Osteoblast (primary cell): ENCODE measurements around the gene PLEKHH1. TPM values are rescaled to one million over a fixed set of nuclear protein-coding genes. Genes with fewer than 3 reads are reported as not detected.

Source experiments
- DNase-seq: peaks from one replicate; pipeline ENCODE4 v3.0.0; 2011; ENCODE audit warnings: low spot score, mixed read lengths; ENCODE audit not compliant: insufficient read length; ENCODE audit errors: missing footprints
- H2AFZ ChIP-seq: 2 replicates; pipeline ENCODE4 v1.6.0; 2011; ENCODE audit warnings: mild to moderate bottlenecking, low read length
- H3K27ac ChIP-seq: 2 replicates; pipeline ENCODE4 v1.5.1; 2011; ENCODE audit warnings: mild to moderate bottlenecking, low read depth, low read length, moderate library complexity
- H3K27me3 ChIP-seq: 2 replicates; pipeline ENCODE4 v1.6.0; 2012; ENCODE audit warnings: mild to moderate bottlenecking, control low read depth, inconsistent platforms, low read length, moderate library complexity; ENCODE audit not compliant: insufficient read depth
- H3K36me3 ChIP-seq: 2 replicates; pipeline ENCODE4 v1.5.1; 2011; ENCODE audit warnings: mild to moderate bottlenecking, low read length, control low read depth, moderate library complexity; ENCODE audit not compliant: insufficient read depth
- H3K4me1 ChIP-seq: 2 replicates; pipeline ENCODE4 v1.5.1; 2011; ENCODE audit warnings: mild to moderate bottlenecking, low read length, control low read depth, moderate library complexity; ENCODE audit not compliant: insufficient read depth
- H3K4me2 ChIP-seq: 2 replicates; pipeline ENCODE4 v1.6.0; 2011; ENCODE audit warnings: mild to moderate bottlenecking, low read length; ENCODE audit not compliant: insufficient read depth
- H3K4me3 ChIP-seq: fragments of 200-600 bp; sonication (generic); 3 replicates; pipeline ENCODE4 v1.5.1; 2012; ENCODE audit warnings: mild to moderate bottlenecking, low read length, inconsistent platforms; ENCODE audit not compliant: insufficient read depth
- H3K79me2 ChIP-seq: 2 replicates; pipeline ENCODE4 v1.6.0; 2012; ENCODE audit warnings: mild to moderate bottlenecking, low read length, control low read depth, inconsistent platforms; ENCODE audit not compliant: insufficient read depth
- H3K9me3 ChIP-seq: 2 replicates; pipeline ENCODE4 v1.5.1; 2011; ENCODE audit warnings: low read depth, low read length, control low read depth
- H4K20me1 ChIP-seq: 2 replicates; pipeline ENCODE4 v1.6.0; 2012; ENCODE audit warnings: mild to moderate bottlenecking, low read length, control low read depth; ENCODE audit not compliant: insufficient read depth
- CTCF ChIP-seq: IDR thresholded peaks from 2 replicates; pipeline ENCODE4 v1.5.1; 2011; ENCODE audit warnings: mild to moderate bottlenecking, low read depth, low read length, moderate library complexity; ENCODE audit errors: extremely low read depth
- total RNA-seq: library from RNA; depleted of rRNA; stranded (reverse); fragments of >200 nt; gene quantifications from 2 replicates; pipeline ENCODE4 v1.2.3, GENCODE V29; 2012

Gene PLEKHH1
- total RNA-seq, 1 donor, result 1.1 TPM

GRCh38 chr14:67491741-67492507, 41.2 kb upstream of the PLEKHH1 start:
- H3K36me3 ChIP-seq, result no peaks in the 10 kb centered on the region
- peaks cover 7% of the 10 kb centered on the region for H3K9me3 ChIP-seq
- H3K27me3 ChIP-seq, result no peaks in the 10 kb centered on the region
- peak; percentile 29 for DNase-seq
- TF ChIP-seq CTCF, result no peak
- no peak overlapping the region for H3K27ac ChIP-seq
- H3K4me3 ChIP-seq, result no peak overlapping the region
- H3K79me2 ChIP-seq, result no peaks in the 10 kb centered on the region
- H4K20me1 ChIP-seq, result no peaks in the 10 kb centered on the region
- H3K4me2 ChIP-seq, result no peak overlapping the region
- H2AFZ ChIP-seq, result no peak overlapping the region
- peaks cover 9% of the 10 kb centered on the region for H3K4me1 ChIP-seq

GRCh38 chr14:67492538-67492937, 40.6 kb upstream of the PLEKHH1 start:
- Histone ChIP-seq H3K9me3 (peaks cover 7% of the 10 kb centered on the region), H3K4me2 (no peak overlapping the region)
- DNase-seq, result no peak

GRCh38 chr14:67493092-67493717, 39.9 kb upstream of the PLEKHH1 start:
- H3K4me2 ChIP-seq, result no peak overlapping the region
- TF ChIP-seq CTCF, result no peak
- H3K9me3 ChIP-seq, result peaks cover 7% of the 10 kb centered on the region
- no peaks in the 10 kb centered on the region for H4K20me1 ChIP-seq
- H3K27ac ChIP-seq, result no peak overlapping the region
- no peak overlapping the region for H3K4me3 ChIP-seq
- peaks cover 5% of the 10 kb centered on the region for H3K4me1 ChIP-seq
- no peak overlapping the region for H2AFZ ChIP-seq
- no peaks in the 10 kb centered on the region for H3K79me2 ChIP-seq
- no peak for DNase-seq
- no peaks in the 10 kb centered on the region for H3K27me3 ChIP-seq
- H3K36me3 ChIP-seq, result no peaks in the 10 kb centered on the region

More at GRCh38 chr14:67492538-67492937, 40.6 kb upstream of the PLEKHH1 start:
- Histone ChIP-seq H3K79me2 (no peaks in the 10 kb centered on the region), H2AFZ (no peak overlapping the region), H3K4me3 (no peak overlapping the region), H3K36me3 (no peaks in the 10 kb centered on the region), H3K27me3 (no peaks in the 10 kb centered on the region), H3K4me1 (peaks cover 9% of the 10 kb centered on the region), H4K20me1 (no peaks in the 10 kb centered on the region), H3K27ac (no peak overlapping the region)
- no peak for TF ChIP-seq CTCF

- no peaks in the 10 kb centered on the region for H3K4me1 ChIP-seq
- H3K4me3 ChIP-seq, result no peak overlapping the region
- H3K36me3 ChIP-seq, result no peaks in the 10 kb centered on the region
- no peaks in the 10 kb centered on the region for H3K27me3 ChIP-seq
- no peak overlapping the region for H2AFZ ChIP-seq
- H3K79me2 ChIP-seq, result no peaks in the 10 kb centered on the region
- no peaks in the 10 kb centered on the region for H4K20me1 ChIP-seq
- peaks cover 7% of the 10 kb centered on the region for H3K9me3 ChIP-seq
- no peak overlapping the region for H3K27ac ChIP-seq
- TF ChIP-seq CTCF, result no peak
- H3K4me2 ChIP-seq, result no peak overlapping the region
- no peak for DNase-seq
These were observed 37.3 kb upstream of the PLEKHH1 start for GRCh38 chr14:67495827-67496226.
